Endodermal cell (in vitro differentiated cells): Measurements from ENCODE around the gene KCNMB4. TPM values are rescaled to one million over a fixed set of nuclear protein-coding genes. Genes with fewer than 3 reads are reported as not detected.

Experiments used
- DNase-seq: peaks from one replicate; pipeline ENCODE4 v3.0.0-alpha.2; 2017
- H3K27ac ChIP-seq: 2 replicates; pipeline ENCODE4 v1.5.1; 2013; ENCODE audit warnings: mild to moderate bottlenecking, low read depth, low read length, moderate library complexity
- H3K27me3 ChIP-seq: 2 replicates; pipeline ENCODE4 v1.6.1; 2013; ENCODE audit warnings: mild to moderate bottlenecking, low read length, moderate library complexity; ENCODE audit not compliant: insufficient read depth, control insufficient read depth, poor library complexity, severe bottlenecking
- H3K36me3 ChIP-seq: 2 replicates; pipeline ENCODE4 v1.7.0; 2013; ENCODE audit warnings: mild to moderate bottlenecking, low read length, moderate library complexity; ENCODE audit not compliant: control insufficient read depth, insufficient read depth
- H3K4me1 ChIP-seq: one replicate; pipeline ENCODE4 v1.7.0; 2013; ENCODE audit warnings: low read length; ENCODE audit not compliant: control insufficient read depth, insufficient read depth
- H3K4me3 ChIP-seq: 2 replicates; pipeline ENCODE4 v1.5.1; 2013; ENCODE audit warnings: mild to moderate bottlenecking, low read length, moderate library complexity
- H3K9ac ChIP-seq: 2 replicates; pipeline ENCODE4 v1.6.1; 2013; ENCODE audit warnings: mild to moderate bottlenecking, low read length, moderate library complexity; ENCODE audit not compliant: poor library complexity, severe bottlenecking; ENCODE audit errors: extremely low read depth
- H3K9me3 ChIP-seq: 2 replicates; pipeline ENCODE4 v1.6.1; 2013; ENCODE audit warnings: mild to moderate bottlenecking, low read length, moderate library complexity; ENCODE audit not compliant: control insufficient read depth
- H3K27ac Mint-ChIP-seq: 2 replicates; pipeline ENCODE4 v1.8.0; 2020; ENCODE audit warnings: mixed read lengths
- H3K27me3 Mint-ChIP-seq: 2 replicates; pipeline ENCODE4 v1.8.0; 2021; ENCODE audit warnings: mild to moderate bottlenecking, mixed read lengths; ENCODE audit not compliant: insufficient read depth
- H3K36me3 Mint-ChIP-seq: 2 replicates; pipeline ENCODE4 v1.8.0; 2020; ENCODE audit warnings: low read depth, mixed read lengths
- H3K4me1 Mint-ChIP-seq: 2 replicates; pipeline ENCODE4 v1.8.0; 2020; ENCODE audit warnings: mixed read lengths
- H3K4me3 Mint-ChIP-seq: 2 replicates; pipeline ENCODE4 v1.8.0; 2020; ENCODE audit warnings: mild to moderate bottlenecking, moderate library complexity, mixed read lengths
- H3K9me3 Mint-ChIP-seq: 2 replicates; pipeline ENCODE4 v1.8.0; 2020; ENCODE audit warnings: mild to moderate bottlenecking, mixed read lengths
- CTCF ChIP-seq: fragments of 200-600 bp; sonication (generic); conservative IDR thresholded peaks from 2 replicates; pipeline ENCODE4 v1.5.0; 2021; ENCODE audit warnings: antibody characterized with exemption, mild to moderate bottlenecking
- WGBS, 2 experiments: methylation state at CpG; one replicate each; pipeline versions ENCODE4 v1.1.5 to v1.1.7; 2013; ENCODE audit warnings: missing lambda C conversion rate in 2 of 2, mixed read lengths in 1 of 2; ENCODE audit not compliant: insufficient coverage in 1 of 2, insufficient read length in 1 of 2; 5-methylcytosine and 5-hydroxymethylcytosine counted together
- total RNA-seq, 2 donors: library from RNA; stranded (reverse); fragmentation: NEBNext Ultra II Directional in 1 of 2; extraction: Animal tissue kit (Norgen Biotek cat#: 25700) in 1 of 2; gene quantifications; 2 replicates in 1 of 2; 3 replicates in 1 of 2; pipeline ENCODE4 v1.2.1, GENCODE V29; 2021

KCNMB4 gene
- total RNA-seq, 2 donors from 2014 or later, result 11.9 to 13.1 TPM

GRCh38 chr12:70321191-70321590 is 44.9 kb upstream of the KCNMB4 start:
- Mint-ChIP-seq H3K4me1 (peaks cover 4% of the 10 kb centered on the region), H3K27me3 (no peaks in the 10 kb centered on the region), H3K4me3 (no peak overlapping the region), H3K36me3 (peaks cover 16% of the 10 kb centered on the region), H3K9me3 (no peaks in the 10 kb centered on the region), H3K27ac (no peak overlapping the region)
- H3K27ac ChIP-seq, result no peak overlapping the region
- TF ChIP-seq CTCF, result no peak
- H3K4me3 ChIP-seq, result no peak overlapping the region
- peaks cover 39% of the 10 kb centered on the region for H3K36me3 ChIP-seq
- H3K9ac ChIP-seq, result no peak overlapping the region
- no peaks in the 10 kb centered on the region for H3K9me3 ChIP-seq
- no peaks in the 10 kb centered on the region for H3K27me3 ChIP-seq
- no peak for DNase-seq
- WGBS, 2 experiments, result 95 to 96% methylated on average over 2 of the region's 2 CpGs
- H3K4me1 ChIP-seq, result no peaks in the 10 kb centered on the region

- Histone ChIP-seq H3K36me3 (peaks cover 57% of the 10 kb centered on the region), H3K9me3 (peaks cover 11% of the 10 kb centered on the region), H3K4me1 (no peaks in the 10 kb centered on the region), H3K27ac (no peak overlapping the region), H3K4me3 (no peak overlapping the region), H3K27me3 (no peaks in the 10 kb centered on the region), H3K9ac (no peak overlapping the region)
- H3K27ac Mint-ChIP-seq, result no peak overlapping the region
- peaks cover 49% of the 10 kb centered on the region for H3K36me3 Mint-ChIP-seq
- no peak for DNase-seq
- H3K27me3 Mint-ChIP-seq, result no peaks in the 10 kb centered on the region
- WGBS, 2 experiments, result 90 to 97% methylated on average over 2 of the region's 2 CpGs
- peaks cover 6% of the 10 kb centered on the region for H3K4me1 Mint-ChIP-seq
- no peak for TF ChIP-seq CTCF
- H3K9me3 Mint-ChIP-seq, result peaks cover 9% of the 10 kb centered on the region
- H3K4me3 Mint-ChIP-seq, result no peak overlapping the region
These were observed 38.5 kb upstream of the KCNMB4 start for GRCh38 chr12:70327541-70327940.

- Histone ChIP-seq H3K9ac (no peak overlapping the region), H3K36me3 (peaks cover 41% of the 10 kb centered on the region), H3K9me3 (peaks cover 11% of the 10 kb centered on the region), H3K4me1 (peaks cover 2% of the 10 kb centered on the region), H3K4me3 (no peak overlapping the region), H3K27ac (no peak overlapping the region), H3K27me3 (no peaks in the 10 kb centered on the region)
- Mint-ChIP-seq H3K27ac (no peak overlapping the region), H3K4me1 (peaks cover 11% of the 10 kb centered on the region), H3K4me3 (no peak overlapping the region), H3K27me3 (no peaks in the 10 kb centered on the region), H3K36me3 (peaks cover 44% of the 10 kb centered on the region), H3K9me3 (peaks cover 9% of the 10 kb centered on the region)
- no peak for TF ChIP-seq CTCF
- no peak for DNase-seq
- WGBS, 2 experiments, result 100% methylated on average over 1 of the region's 3 CpGs; no CpG with 5 or more reads in 1 of the 2 experiments
These were observed 36.4 kb upstream of the KCNMB4 start for GRCh38 chr12:70329728-70330127.
